ENCODE data around the gene PCSK1. TPM values are rescaled to one million over a fixed set of nuclear protein-coding genes. Genes with fewer than 3 reads are reported as not detected.

The PCSK1 gene
- total RNA-seq, 4 donors from 2014 or later, result 1.6 to 2.5 TPM; not detected in 2

- Histone ChIP-seq H3K27me3 (no peaks in the 10 kb centered on the region), H3K36me3 (no peaks in the 10 kb centered on the region), H3K4me1 (no peaks in the 10 kb centered on the region), H3K4me3 (no peak overlapping the region), H3K9me3 (no peaks in the 10 kb centered on the region), H3K27ac (no peak overlapping the region)
- DNase-seq, result no peak
- TF ChIP-seq EP300 (IDR thresholded peaks at IDR 0.05; ENCODE audit: low read depth) (no peak), POLR2A (IDR thresholded peaks at IDR 0.05) (no peak), CTCF (IDR thresholded peaks at IDR 0.05) (no peak), POLR2AphosphoS5 (IDR thresholded peaks at IDR 0.05) (no peak)
- intact Hi-C loops (cut with DNase I; ENCODE audit: low total_unique reads) (no loop called here), in situ Hi-C loops (cut with MboI; ENCODE audit: low pct_ligation_motif_present in 1 of 4, low pct_unique_long_range_greater_than_20kb in 1 of 4, low sequenced_read_pairs in 3 of 4) (no loop called here)
- WGBS, 2 donors (ENCODE audit: low coverage in 1 of 2), result 36 to 56% methylated on average over 1 of the region's 1 CpG
Observed at GRCh38 chr5:96353220-96353619, 79.8 kb downstream of the PCSK1 start.

GRCh38 chr5:96350678-96351077, 82.4 kb downstream of the PCSK1 start:
- no peak overlapping the region for H3K4me3 ChIP-seq
- no peak for DNase-seq
- no peaks in the 10 kb centered on the region for H3K36me3 ChIP-seq
- intact Hi-C loops (cut with DNase I; ENCODE audit: low total_unique reads) (no loop called here), in situ Hi-C loops (cut with MboI; ENCODE audit: low pct_ligation_motif_present in 1 of 4, low pct_unique_long_range_greater_than_20kb in 1 of 4, low sequenced_read_pairs in 3 of 4) (no loop called here)
- no peaks in the 10 kb centered on the region for H3K27me3 ChIP-seq
- TF ChIP-seq EP300 (IDR thresholded peaks at IDR 0.05; ENCODE audit: low read depth), result no peak
- no peak for TF ChIP-seq POLR2AphosphoS5 (IDR thresholded peaks at IDR 0.05)
- TF ChIP-seq POLR2A (IDR thresholded peaks at IDR 0.05), result no peak
- no peak for TF ChIP-seq CTCF (IDR thresholded peaks at IDR 0.05)
- no peaks in the 10 kb centered on the region for H3K9me3 ChIP-seq
- no peaks in the 10 kb centered on the region for H3K4me1 ChIP-seq
- H3K27ac ChIP-seq, result no peak overlapping the region
- 57% methylated on average over 2 of the region's 2 CpGs for WGBS, 2 donors (ENCODE audit: low coverage in 1 of 2)

GRCh38 chr5:96348536-96348935, 84.5 kb downstream of the PCSK1 start:
- H3K4me1 ChIP-seq, result no peaks in the 10 kb centered on the region
- H3K9me3 ChIP-seq, result no peaks in the 10 kb centered on the region
- in situ Hi-C loops (cut with MboI; ENCODE audit: low pct_ligation_motif_present in 1 of 4, low pct_unique_long_range_greater_than_20kb in 1 of 4, low sequenced_read_pairs in 3 of 4) (loop anchor here (5.0 to 25.0 kb wide), 5 partner anchors 246 to 711 kb away; partner anchors contain the start of genes ELL2 (in 1 of the 4) and RFESD (in 1 of the 4)), intact Hi-C loops (cut with DNase I; ENCODE audit: low total_unique reads) (loop anchor here (5.0 kb wide), 1 partner anchor 254 kb away; no protein-coding TSS in a partner anchor)
- 79 to 83% methylated on average over 1 of the region's 1 CpG for WGBS, 2 donors (ENCODE audit: low coverage in 1 of 2)
- DNase-seq, result no peak
- no peaks in the 10 kb centered on the region for H3K36me3 ChIP-seq
- H3K4me3 ChIP-seq, result no peak overlapping the region
- H3K27ac ChIP-seq, result no peak overlapping the region
- TF ChIP-seq POLR2A (IDR thresholded peaks at IDR 0.05) (no peak), CTCF (IDR thresholded peaks at IDR 0.05) (no peak), POLR2AphosphoS5 (IDR thresholded peaks at IDR 0.05) (no peak), EP300 (IDR thresholded peaks at IDR 0.05; ENCODE audit: low read depth) (no peak)
- H3K27me3 ChIP-seq, result no peaks in the 10 kb centered on the region

GRCh38 chr5:96347502-96348292, 85.4 kb downstream of the PCSK1 start:
- Histone ChIP-seq H3K27me3 (no peaks in the 10 kb centered on the region), H3K36me3 (no peaks in the 10 kb centered on the region), H3K9me3 (no peaks in the 10 kb centered on the region), H3K4me3 (no peak overlapping the region), H3K4me1 (no peaks in the 10 kb centered on the region), H3K27ac (no peak overlapping the region)
- 81 to 83% methylated on average over 3 to 4 of the region's 4 CpGs for WGBS, 2 donors (ENCODE audit: low coverage in 1 of 2)
- no peak for DNase-seq
- intact Hi-C loops (cut with DNase I; ENCODE audit: low total_unique reads), result loop anchor here (5.0 kb wide), 1 partner anchor 255 kb away; no protein-coding TSS in a partner anchor
- TF ChIP-seq EP300 (IDR thresholded peaks at IDR 0.05; ENCODE audit: low read depth) (no peak), CTCF (IDR thresholded peaks at IDR 0.05) (no peak), POLR2A (IDR thresholded peaks at IDR 0.05) (no peak), POLR2AphosphoS5 (IDR thresholded peaks at IDR 0.05) (no peak)
- in situ Hi-C loops (cut with MboI; ENCODE audit: low pct_ligation_motif_present in 1 of 4, low pct_unique_long_range_greater_than_20kb in 1 of 4, low sequenced_read_pairs in 3 of 4), result loop anchor here (5.0 to 25.0 kb wide), 5 partner anchors 247 to 710 kb away; partner anchors contain the start of genes ELL2 (in 1 of the 4) and RFESD (in 1 of the 4)

All from transverse colon (tissue), 4 donors.